Small intestine (tissue), 7 donors: Measurements from ENCODE around the gene TMEM72. TPM values are rescaled to one million over a fixed set of nuclear protein-coding genes. Genes with fewer than 3 reads are reported as not detected.

ENCODE experiments used
- DNase-seq, 2 donors: peaks; one replicate each; pipeline versions ENCODE4 v3.0.0 to v3.0.0-alpha.2; 2013
- FAIRE-seq: peaks from 2 replicates; lab custom pipeline; 2012; peaks lifted over from hg19 to GRCh38; lab: Jason Lieb, UNC
- H3K27ac ChIP-seq, 3 donors: one replicate each; pipeline ENCODE4 v1.5.1; 2013; ENCODE audit warnings: low read length in 2 of 3, mild to moderate bottlenecking in 2 of 3, control low read depth in 1 of 3, inconsistent platforms in 1 of 3, low read depth in 1 of 3, moderate library complexity in 1 of 3
- H3K27me3 ChIP-seq, 3 donors: one replicate each; pipeline ENCODE4 v1.6.1; 2013; ENCODE audit warnings: low read length in 3 of 3, inconsistent platforms in 1 of 3; ENCODE audit not compliant: control insufficient read depth in 3 of 3, insufficient read depth in 3 of 3
- H3K36me3 ChIP-seq, 3 donors: one replicate each; pipeline ENCODE4 v1.6.1; 2013; ENCODE audit warnings: low read length in 3 of 3, inconsistent platforms in 1 of 3, low read depth in 1 of 3, mild to moderate bottlenecking in 1 of 3, moderate library complexity in 1 of 3; ENCODE audit not compliant: control insufficient read depth in 3 of 3, insufficient read depth in 2 of 3
- H3K4me1 ChIP-seq, 3 donors: one replicate each; pipeline ENCODE4 v1.6.1; 2013; ENCODE audit warnings: low read length in 2 of 3, inconsistent platforms in 1 of 3, low read depth in 1 of 3, mild to moderate bottlenecking in 1 of 3, moderate library complexity in 1 of 3; ENCODE audit not compliant: control insufficient read depth in 3 of 3, insufficient read depth in 2 of 3
- H3K4me3 ChIP-seq, 3 donors: one replicate each; pipeline ENCODE4 v1.5.1; 2013; ENCODE audit warnings: low read length in 3 of 3, control low read depth in 1 of 3, inconsistent platforms in 1 of 3, low read depth in 1 of 3, mild to moderate bottlenecking in 1 of 3, moderate library complexity in 1 of 3
- H3K9me3 ChIP-seq, 2 donors: one replicate each; pipeline ENCODE4 v1.6.1; 2013; ENCODE audit warnings: low read depth in 1 of 2, low read length in 1 of 2; ENCODE audit not compliant: control insufficient read depth in 2 of 2, insufficient read depth in 1 of 2
- WGBS, 3 donors: extraction: QIAGEN DNeasy Blood & Tissue Kit; methylation state at CpG; one replicate each; pipeline ENCODE4 v1.1.7; 2013; 5-methylcytosine and 5-hydroxymethylcytosine counted together
- polyA plus RNA-seq, 4 donors: library from polyadenylated mRNA; stranded (reverse) in 3 of 4; unstranded in 1 of 4; fragments of 200-250 nt in 3 of 4; fragments of 120-200 nt in 1 of 4; gene quantifications; one replicate each; pipeline versions ENCODE4 v1.2.1 to v1.2.3, GENCODE V29; 2013
- donor health status: healthy with polysubstance abuse.
- donor health status: control.
- donor health status: control.
- donor health status: Bipolar disorder and iron deficiency.
- donor health status: healthy.

Gene TMEM72
- polyA plus RNA-seq, 4 donors = 0.28 to 0.64 TPM; not detected in 2

DNA sequence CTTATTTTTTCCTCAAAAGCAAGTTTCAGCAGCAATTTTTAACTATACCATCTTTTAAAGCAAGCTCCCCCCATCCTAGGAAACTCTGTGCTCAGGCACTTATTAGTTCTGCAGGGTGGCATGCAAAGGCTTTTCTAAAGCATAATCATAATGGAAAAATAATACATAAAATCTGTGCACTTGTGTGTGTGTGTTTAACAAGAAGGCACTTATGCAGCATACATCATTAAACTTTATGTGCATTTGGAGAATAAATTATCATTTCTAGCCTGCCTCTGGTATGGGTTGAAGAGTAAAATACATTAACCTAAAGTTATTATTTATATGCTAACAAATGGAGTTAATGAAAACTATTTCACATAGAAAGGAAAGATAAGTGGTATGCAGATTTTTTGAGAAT, 42.9 kb downstream of the TMEM72 start:
- FAIRE-seq (no peak), DNase-seq (no peak)
- peaks cover 7 to 42% (median 8%) of the 10 kb centered on the region in 3 donors for H3K4me1 ChIP-seq
- H3K27me3 ChIP-seq = no peaks in the 10 kb centered on the region
- H3K36me3 ChIP-seq = peaks cover 0 to 14% (median 2%) of the 10 kb centered on the region in 3 donors
- H3K27ac ChIP-seq = no peak overlapping the region
- H3K9me3 ChIP-seq = peaks cover 0 to 3% of the 10 kb centered on the region in 2 donors
- no peak overlapping the region for H3K4me3 ChIP-seq

DNA sequence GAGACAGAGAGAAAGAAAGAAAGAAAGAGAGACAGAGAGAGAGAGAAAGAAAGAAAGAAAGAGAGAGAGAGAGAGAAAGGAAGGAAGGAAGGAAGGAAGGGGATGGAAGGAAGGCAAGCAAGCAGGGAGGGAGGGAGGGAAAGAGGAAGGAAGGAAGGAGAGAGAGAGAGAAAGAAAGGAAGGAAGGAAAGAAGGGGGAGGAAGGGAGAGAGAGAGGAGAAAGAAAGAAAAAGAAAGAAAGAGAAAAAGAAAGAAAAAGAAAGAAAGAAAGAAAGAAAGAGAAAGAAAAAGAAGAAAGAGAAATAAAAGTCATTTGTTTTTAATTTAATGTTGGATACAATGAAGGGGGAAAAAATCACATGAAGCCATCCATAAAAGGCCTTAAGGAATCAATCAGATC, 43.8 kb downstream of the TMEM72 start:
- FAIRE-seq = no peak
- no peaks in the 10 kb centered on the region for H3K27me3 ChIP-seq

DNA sequence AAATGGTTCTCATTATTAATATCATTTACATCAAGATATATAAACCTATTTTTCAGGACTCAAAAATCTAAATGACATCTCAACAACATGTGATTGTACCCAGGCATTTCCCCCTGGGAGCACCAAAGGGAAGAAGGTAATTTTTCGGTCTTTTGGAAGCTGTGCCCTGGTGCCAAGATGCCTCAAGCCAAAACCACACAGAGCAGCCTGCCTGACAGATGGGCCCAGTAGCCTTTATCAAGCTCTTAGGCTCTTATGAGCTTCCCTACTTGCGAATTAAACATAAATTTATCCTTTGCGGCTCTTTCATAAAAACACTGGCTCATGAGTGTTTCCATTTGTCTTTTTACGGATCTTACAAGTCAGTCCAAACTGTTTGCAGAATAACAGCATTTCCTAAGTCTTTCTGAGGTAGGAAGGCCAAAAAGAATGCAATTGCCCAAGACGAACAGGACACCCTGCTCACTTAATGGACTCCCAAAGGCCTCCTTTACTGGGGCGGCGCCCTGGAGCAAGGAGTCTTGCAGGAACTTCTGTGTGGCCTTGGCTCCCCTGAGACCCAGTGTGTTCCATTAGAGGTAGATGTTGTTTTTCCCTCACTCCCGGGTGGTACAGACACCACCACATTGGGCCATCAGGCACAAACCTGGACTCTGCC, 44.4 kb downstream of the TMEM72 start:
- Histone ChIP-seq H3K4me1 (peaks cover 2 to 35% (median 11%) of the 10 kb centered on the region in 3 donors), H3K27me3 (no peaks in the 10 kb centered on the region), H3K36me3 (peaks cover 0 to 14% (median 2%) of the 10 kb centered on the region in 3 donors), H3K9me3 (peaks cover 0 to 3% of the 10 kb centered on the region in 2 donors), H3K27ac (no peak overlapping the region), H3K4me3 (no peak overlapping the region)
- no peak for DNase-seq
- 88 to 93% (median 92%) methylated on average over 8 of the region's 8 CpGs for WGBS, 3 donors
- FAIRE-seq = no peak

More for the DNA sequence above, 43.8 kb downstream of the TMEM72 start:
- peaks cover 4 to 35% (median 8%) of the 10 kb centered on the region in 3 donors for H3K4me1 ChIP-seq
- H3K27ac ChIP-seq = no peak overlapping the region
- H3K36me3 ChIP-seq = peaks cover 0 to 14% (median 2%) of the 10 kb centered on the region in 3 donors
- DNase-seq = no peak
- peaks cover 0 to 3% of the 10 kb centered on the region in 2 donors for H3K9me3 ChIP-seq
- H3K4me3 ChIP-seq = no peak overlapping the region

DNA sequence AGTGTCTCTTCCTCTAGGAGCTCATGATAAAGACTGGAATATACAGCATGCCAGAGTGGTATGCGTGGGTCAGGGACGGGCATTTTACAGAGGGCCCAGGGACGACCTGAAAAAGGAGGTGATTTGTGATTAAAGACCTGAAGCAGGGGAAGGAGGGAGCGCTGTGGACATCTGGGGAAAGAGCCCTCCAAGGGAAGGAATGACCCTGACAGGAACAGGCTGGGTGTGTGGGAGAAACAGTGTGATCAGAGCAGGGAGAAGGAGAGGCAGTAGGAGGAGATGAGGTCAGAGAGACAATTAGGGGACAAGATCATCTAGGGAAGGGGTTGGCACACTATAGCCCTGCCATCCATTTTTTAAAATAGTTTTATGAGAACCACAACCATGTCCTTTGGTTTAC, 45.1 kb downstream of the TMEM72 start:
- FAIRE-seq = no peak
- 95 to 97% (median 96%) methylated on average over 4 of the region's 4 CpGs for WGBS, 3 donors
- Histone ChIP-seq H3K27me3 (no peaks in the 10 kb centered on the region), H3K9me3 (peaks cover 0 to 3% of the 10 kb centered on the region in 2 donors), H3K36me3 (peaks cover 0 to 12% (median 2%) of the 10 kb centered on the region in 3 donors), H3K4me1 (peaks cover 2 to 35% (median 11%) of the 10 kb centered on the region in 3 donors), H3K4me3 (no peak overlapping the region), H3K27ac (no peak overlapping the region)
- no peak for DNase-seq

DNA sequence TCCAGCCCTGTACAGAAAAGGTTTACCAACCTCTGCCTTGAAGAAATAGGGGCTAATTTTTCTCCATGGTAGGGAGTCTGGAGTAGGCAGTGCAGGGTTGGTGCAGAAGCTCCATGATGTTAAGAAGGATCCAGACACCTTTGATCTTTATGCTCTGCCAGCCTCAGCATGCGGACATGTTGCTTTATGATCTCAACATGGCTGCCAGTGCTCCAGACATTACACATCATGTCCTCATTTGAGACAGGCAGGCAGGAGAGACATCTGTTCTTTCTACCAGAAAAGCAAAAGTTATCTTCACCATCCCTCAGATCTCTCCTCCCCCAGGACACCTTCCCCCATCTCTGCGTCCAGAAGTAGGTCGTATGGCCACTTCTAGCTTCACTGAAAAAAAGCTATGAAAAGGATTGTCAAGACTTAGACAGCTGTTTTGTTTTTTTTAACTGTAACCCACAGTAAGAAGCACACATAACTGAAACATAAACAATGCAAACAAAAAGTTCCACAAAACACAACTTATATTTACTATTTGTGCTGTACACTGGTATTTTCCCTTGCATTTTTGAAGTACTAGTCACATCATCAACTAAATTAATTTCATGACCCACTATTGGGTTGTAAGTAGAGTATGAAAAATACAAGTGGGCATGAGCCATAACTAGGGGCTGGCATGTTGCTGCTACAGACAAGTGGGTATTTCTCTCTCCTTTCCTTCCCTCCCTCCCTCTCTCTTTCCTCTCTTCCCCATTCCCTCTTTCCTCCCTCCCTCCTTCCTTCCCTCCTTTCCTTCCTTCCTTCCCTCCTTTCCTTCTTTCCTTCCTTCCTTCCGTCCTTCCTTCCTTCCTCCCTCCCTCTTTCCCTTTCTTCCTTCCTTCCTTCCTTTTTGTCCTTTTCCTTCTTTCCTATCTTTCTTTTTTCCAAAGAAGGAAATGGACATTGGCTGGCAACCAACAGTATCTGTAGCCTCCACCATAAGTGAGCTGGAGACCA, 45.9 kb downstream of the TMEM72 start:
- no peak for FAIRE-seq
- WGBS, 3 donors = 88 to 93% (median 93%) methylated on average over 4 of the region's 4 CpGs
- Histone ChIP-seq H3K9me3 (peaks cover 0 to 3% of the 10 kb centered on the region in 2 donors), H3K27ac (peak overlapping the region in 1 of 3 donors; percentile 98), H3K36me3 (peaks cover 0 to 12% (median 2%) of the 10 kb centered on the region in 3 donors), H3K27me3 (no peaks in the 10 kb centered on the region), H3K4me1 (peaks cover 2 to 36% (median 11%) of the 10 kb centered on the region in 3 donors), H3K4me3 (no peak overlapping the region)
- no peak for DNase-seq

DNA sequence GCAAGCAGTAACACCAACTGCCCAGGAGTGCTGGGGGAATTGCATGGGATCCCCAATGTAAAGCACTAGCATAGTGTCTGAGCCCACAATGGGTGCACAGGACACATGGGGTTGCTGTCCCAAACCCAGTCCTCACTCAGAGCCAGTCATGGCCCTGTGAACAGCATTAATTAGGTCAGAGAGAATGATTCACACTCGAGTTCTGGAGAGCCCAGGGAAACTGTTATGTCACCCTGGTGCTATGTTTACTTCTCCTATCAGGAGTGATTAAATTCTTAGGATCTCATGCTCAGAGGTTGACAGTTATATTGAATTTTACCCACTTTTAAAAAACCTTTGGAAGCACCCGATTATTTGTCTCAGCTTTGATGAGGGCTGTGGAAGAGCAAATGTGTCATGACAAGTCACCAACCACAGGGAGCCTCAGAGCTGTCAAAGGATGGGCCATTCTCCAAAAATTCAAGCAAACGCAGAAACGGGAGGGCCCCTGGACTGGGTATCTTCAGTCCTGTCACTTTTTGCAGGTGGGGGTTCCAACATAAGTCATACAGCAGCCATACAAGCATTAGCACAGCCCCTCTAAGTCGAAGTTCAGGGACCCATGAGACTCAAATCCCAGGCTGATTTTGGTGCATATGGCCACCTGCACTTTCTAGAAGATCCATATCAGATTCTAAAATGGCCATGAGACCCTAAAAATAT, 47.2 kb downstream of the TMEM72 start:
- peaks cover 0 to 3% of the 10 kb centered on the region in 2 donors for H3K9me3 ChIP-seq
- FAIRE-seq (no peak), DNase-seq (peak; percentile 54 to 73)
- 11 to 36% (median 26%) methylated on average over 5 of the region's 5 CpGs for WGBS, 3 donors
- H3K4me1 ChIP-seq = peaks cover 2 to 42% (median 9%) of the 10 kb centered on the region in 3 donors
- peak overlapping the region; percentile 28 to 98 (median 93) for H3K27ac ChIP-seq
- peak overlapping the region in 2 of 3 donors; percentile 71 to 77 for H3K4me3 ChIP-seq
- no peaks in the 10 kb centered on the region for H3K27me3 ChIP-seq
- H3K36me3 ChIP-seq = peaks cover 0 to 14% (median 2%) of the 10 kb centered on the region in 3 donors

DNA sequence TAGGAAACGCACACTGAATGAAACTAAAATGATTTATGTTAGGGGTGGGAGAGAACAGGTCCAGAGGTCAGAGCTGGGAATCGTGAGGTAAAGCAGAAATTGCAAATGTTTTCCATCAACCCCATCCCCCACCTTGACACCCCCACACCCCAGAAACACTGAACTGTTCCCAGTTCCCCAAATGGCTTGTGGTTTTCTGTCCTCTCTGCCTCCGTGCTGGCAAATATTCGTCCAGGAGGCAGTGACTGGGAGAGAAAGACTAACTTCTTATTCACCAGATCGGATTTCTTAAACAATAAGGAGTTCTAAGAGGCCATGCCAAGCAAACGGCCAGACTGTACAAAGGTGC, 47.7 kb downstream of the TMEM72 start:
- H3K27me3 ChIP-seq = no peaks in the 10 kb centered on the region
- H3K27ac ChIP-seq = peak overlapping the region; percentile 91 to 98 (median 93)
- H3K4me3 ChIP-seq = peak overlapping the region; percentile 46 to 77 (median 71)
- peaks cover 2 to 48% (median 9%) of the 10 kb centered on the region in 3 donors for H3K4me1 ChIP-seq
- no peak for FAIRE-seq
- peaks cover 0 to 3% of the 10 kb centered on the region in 2 donors for H3K9me3 ChIP-seq
- no peak for DNase-seq
- H3K36me3 ChIP-seq = peaks cover 0 to 15% (median 2%) of the 10 kb centered on the region in 3 donors
- WGBS, 3 donors = 0 to 4% (median 4%) methylated on average over 6 of the region's 6 CpGs
